Panc1 (cell line): ENCODE results near the gene PRRT4. TPM values are rescaled to one million over a fixed set of nuclear protein-coding genes. Genes with fewer than 3 reads are reported as not detected.
A peak's percentile ranks its signal among the peaks of the same experiment; 100 is the strongest.

Source experiments
- ATAC-seq: fragments of 200-7000 bp; cut with Tn5 transposase; 2 replicates; pipeline ENCODE4 v1.9.1; 2020; ENCODE audit warnings: mild to moderate bottlenecking, moderate library complexity
- BruUV-seq: library from RNA; stranded (reverse); fragments of 400-500 nt; replicated peaks from 2 replicates; lab custom pipeline; 2021; lab: Mats Ljungman, UMichigan
- CTCF ChIA-PET: fragments of 300-600 bp; sonication (Branson Sonifier 250); formaldehyde crosslinking; loops from one replicate; lab custom pipeline; 2022; ENCODE audit warnings: antibody characterized with exemption; lab: Charles Lee
- POLR2A ChIA-PET: fragments of 300-600 bp; sonication (Branson Sonifier 250); formaldehyde crosslinking; loops from one replicate; lab custom pipeline; 2022; ENCODE audit warnings: antibody characterized with exemption; lab: Charles Lee
- DNase-seq: peaks from one replicate; pipeline ENCODE4 v3.0.0-alpha.2; 2010; ENCODE audit warnings: low read depth, low spot score
- H3K27ac ChIP-seq: 2 replicates; pipeline ENCODE4 v1.5.1; 2011; ENCODE audit warnings: mild to moderate bottlenecking, low read length, inconsistent platforms
- H3K27me3 ChIP-seq: fragments of 200-500 bp; sonication (Bioruptor generic); 2 replicates; pipeline ENCODE4 v1.6.0; 2014; ENCODE audit warnings: low read length, inconsistent platforms; ENCODE audit not compliant: control insufficient read depth, insufficient read depth
- H3K36me3 ChIP-seq: fragments of 200-500 bp; sonication (Bioruptor generic); 2 replicates; pipeline ENCODE4 v1.5.1; 2014; ENCODE audit warnings: inconsistent platforms, mild to moderate bottlenecking, low read length, moderate library complexity; ENCODE audit not compliant: control insufficient read depth, insufficient read depth
- H3K4me1 ChIP-seq: 2 replicates; pipeline ENCODE4 v1.5.1; 2011; ENCODE audit warnings: inconsistent platforms, mild to moderate bottlenecking, low read length, moderate library complexity; ENCODE audit not compliant: control insufficient read depth, insufficient read depth
- H3K4me3 ChIP-seq, 2 experiments: 2 replicates each; pipeline ENCODE4 v1.5.1; 2011 to 2012; ENCODE audit warnings: low read depth in 2 of 2, low read length in 2 of 2, mild to moderate bottlenecking in 2 of 2, inconsistent platforms in 1 of 2, moderate library complexity in 1 of 2
- H3K9me3 ChIP-seq: fragments of 200-500 bp; sonication (Bioruptor generic); 2 replicates; pipeline ENCODE4 v1.5.1; 2014; ENCODE audit warnings: low read depth, mild to moderate bottlenecking, inconsistent platforms, low read length, moderate library complexity; ENCODE audit not compliant: control insufficient read depth, insufficient read depth
- POLR2AphosphoS5 ChIP-seq: IDR thresholded peaks from 2 replicates; pipeline ENCODE4 v1.6.1; 2012; ENCODE audit warnings: mild to moderate bottlenecking, low read depth, low read length, moderate library complexity
- SIN3A ChIP-seq: IDR thresholded peaks from 2 replicates; pipeline ENCODE4 v1.6.1; 2012; ENCODE audit warnings: low read depth, mild to moderate bottlenecking, low read length, moderate library complexity, borderline replicate concordance; ENCODE audit not compliant: insufficient read depth
- TCF7L2 ChIP-seq: IDR thresholded peaks from 2 replicates; pipeline ENCODE4 v1.6.1; 2011; ENCODE audit warnings: mild to moderate bottlenecking, low read depth, low read length, inconsistent platforms
- in situ Hi-C: cut with HindIII; loops from 2 replicates; pipeline ENCODE4 v1.10.0; 2016; ENCODE audit warnings: low sequenced_read_pairs, low pct_unique_long_range_greater_than_20kb
- intact Hi-C: fragments of 100-400 bp; cut with micrococcal nuclease; formaldehyde crosslinking; loops from one replicate; pipeline ENCODE4 v1.10.0; 2022; ENCODE audit not compliant: unreplicated experiment
- total RNA-seq: library from RNA; stranded (reverse); gene quantifications from one replicate; pipeline ENCODE4 v1.2.1, GENCODE V29; 2021; ENCODE audit not compliant: unreplicated experiment
- TF ChIP-seq, protein P1 (sequence below): fragments of 450-650 bp; IDR thresholded peaks from 2 replicates; pipeline ENCODE4 v1.5.1; 2017; ENCODE audit warnings: mild to moderate bottlenecking
- TF ChIP-seq, protein P2 (sequence below), 2 experiments: IDR thresholded peaks; 2 replicates each; pipeline ENCODE4 v1.6.1; 2011 to 2012; ENCODE audit warnings: low read depth in 2 of 2, control low read depth in 1 of 2, low read length in 1 of 2, mild to moderate bottlenecking in 1 of 2, moderate library complexity in 1 of 2; ENCODE audit not compliant: insufficient read depth in 1 of 2

PRRT4 gene
- total RNA-seq, 1 experiment from 2014 or later = 0.77 TPM

DNA sequence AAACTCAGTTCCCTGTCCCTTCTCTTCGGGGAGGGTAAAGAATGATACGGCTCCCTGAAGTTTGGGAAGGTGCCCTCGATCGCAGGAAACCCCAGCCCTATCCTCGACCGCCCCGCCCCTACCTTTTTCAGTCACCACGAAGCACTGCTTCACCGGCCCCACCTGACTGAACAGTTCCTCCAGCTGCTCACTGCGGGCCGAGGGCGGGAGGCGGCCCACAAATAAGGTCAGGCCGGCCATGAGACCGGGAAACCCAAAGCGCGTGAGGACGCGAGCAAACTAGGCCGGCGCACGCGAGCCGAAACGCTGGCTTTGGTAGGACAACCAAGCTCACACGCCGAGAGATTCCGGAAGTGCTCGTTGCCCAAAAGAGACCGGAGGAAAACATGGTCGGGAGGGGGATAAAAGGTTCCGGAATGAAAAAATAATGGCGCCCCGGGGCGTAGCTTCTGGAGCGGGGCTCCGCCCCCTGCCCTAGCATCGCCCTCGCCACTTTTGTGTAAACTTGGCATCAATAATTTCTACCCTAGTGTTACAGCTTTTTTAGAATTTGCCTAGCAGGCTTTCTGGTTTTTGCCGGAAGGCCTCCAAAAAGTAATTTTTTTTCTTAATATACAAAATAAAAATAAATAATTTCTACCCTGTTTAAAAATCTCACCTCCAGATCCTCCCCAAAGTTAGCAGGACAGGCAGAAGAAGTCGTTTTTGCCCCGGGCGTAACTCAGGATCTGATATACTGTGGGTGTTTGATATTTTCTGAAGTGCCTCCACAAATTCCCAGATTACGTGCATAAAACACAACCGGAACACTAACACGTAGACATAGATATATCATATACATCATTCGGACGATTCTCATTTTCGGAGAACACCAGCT lies 17.7 kb downstream of the PRRT4 start, which contains the start of gene RBM28:
TSS of gene RBM28 (minus strand) at position 355 of the 877 bp plus-strand sequence. CDS start at position 240, 115 bp downstream.
- in situ Hi-C loops (no loop called here), intact Hi-C loops (no loop called here)
- Histone ChIP-seq H3K27ac (peak within 1 kb of the TSS; percentile 93), H3K9me3 (no peaks in the 10 kb centered on the region), H3K4me3 (peak within 1 kb of the TSS; percentile 88 to 95), H3K36me3 (peaks cover 12% of the 10 kb centered on the region), H3K27me3 (no peaks in the 10 kb centered on the region), H3K4me1 (peaks cover 3% of the 10 kb centered on the region)
- DNase-seq (peak; percentile 85), ATAC-seq (peak; percentile 95)
- CTCF ChIA-PET = interaction anchor here (0.5 to 1.0 kb wide), 3 partner anchors 34 to 83 kb away, joined by 3 to 5 read pairs (median 3); no protein-coding TSS in a partner anchor
- TF ChIP-seq, protein P1, sequence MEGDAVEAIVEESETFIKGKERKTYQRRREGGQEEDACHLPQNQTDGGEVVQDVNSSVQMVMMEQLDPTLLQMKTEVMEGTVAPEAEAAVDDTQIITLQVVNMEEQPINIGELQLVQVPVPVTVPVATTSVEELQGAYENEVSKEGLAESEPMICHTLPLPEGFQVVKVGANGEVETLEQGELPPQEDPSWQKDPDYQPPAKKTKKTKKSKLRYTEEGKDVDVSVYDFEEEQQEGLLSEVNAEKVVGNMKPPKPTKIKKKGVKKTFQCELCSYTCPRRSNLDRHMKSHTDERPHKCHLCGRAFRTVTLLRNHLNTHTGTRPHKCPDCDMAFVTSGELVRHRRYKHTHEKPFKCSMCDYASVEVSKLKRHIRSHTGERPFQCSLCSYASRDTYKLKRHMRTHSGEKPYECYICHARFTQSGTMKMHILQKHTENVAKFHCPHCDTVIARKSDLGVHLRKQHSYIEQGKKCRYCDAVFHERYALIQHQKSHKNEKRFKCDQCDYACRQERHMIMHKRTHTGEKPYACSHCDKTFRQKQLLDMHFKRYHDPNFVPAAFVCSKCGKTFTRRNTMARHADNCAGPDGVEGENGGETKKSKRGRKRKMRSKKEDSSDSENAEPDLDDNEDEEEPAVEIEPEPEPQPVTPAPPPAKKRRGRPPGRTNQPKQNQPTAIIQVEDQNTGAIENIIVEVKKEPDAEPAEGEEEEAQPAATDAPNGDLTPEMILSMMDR = no peak
- TF ChIP-seq, protein P2, sequence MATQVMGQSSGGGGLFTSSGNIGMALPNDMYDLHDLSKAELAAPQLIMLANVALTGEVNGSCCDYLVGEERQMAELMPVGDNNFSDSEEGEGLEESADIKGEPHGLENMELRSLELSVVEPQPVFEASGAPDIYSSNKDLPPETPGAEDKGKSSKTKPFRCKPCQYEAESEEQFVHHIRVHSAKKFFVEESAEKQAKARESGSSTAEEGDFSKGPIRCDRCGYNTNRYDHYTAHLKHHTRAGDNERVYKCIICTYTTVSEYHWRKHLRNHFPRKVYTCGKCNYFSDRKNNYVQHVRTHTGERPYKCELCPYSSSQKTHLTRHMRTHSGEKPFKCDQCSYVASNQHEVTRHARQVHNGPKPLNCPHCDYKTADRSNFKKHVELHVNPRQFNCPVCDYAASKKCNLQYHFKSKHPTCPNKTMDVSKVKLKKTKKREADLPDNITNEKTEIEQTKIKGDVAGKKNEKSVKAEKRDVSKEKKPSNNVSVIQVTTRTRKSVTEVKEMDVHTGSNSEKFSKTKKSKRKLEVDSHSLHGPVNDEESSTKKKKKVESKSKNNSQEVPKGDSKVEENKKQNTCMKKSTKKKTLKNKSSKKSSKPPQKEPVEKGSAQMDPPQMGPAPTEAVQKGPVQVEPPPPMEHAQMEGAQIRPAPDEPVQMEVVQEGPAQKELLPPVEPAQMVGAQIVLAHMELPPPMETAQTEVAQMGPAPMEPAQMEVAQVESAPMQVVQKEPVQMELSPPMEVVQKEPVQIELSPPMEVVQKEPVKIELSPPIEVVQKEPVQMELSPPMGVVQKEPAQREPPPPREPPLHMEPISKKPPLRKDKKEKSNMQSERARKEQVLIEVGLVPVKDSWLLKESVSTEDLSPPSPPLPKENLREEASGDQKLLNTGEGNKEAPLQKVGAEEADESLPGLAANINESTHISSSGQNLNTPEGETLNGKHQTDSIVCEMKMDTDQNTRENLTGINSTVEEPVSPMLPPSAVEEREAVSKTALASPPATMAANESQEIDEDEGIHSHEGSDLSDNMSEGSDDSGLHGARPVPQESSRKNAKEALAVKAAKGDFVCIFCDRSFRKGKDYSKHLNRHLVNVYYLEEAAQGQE (IDR thresholded peaks at IDR 0.05; ENCODE audit: insufficient read depth in 1 of 2, low read depth in 2 of 2, low read length in 1 of 2) = no peak
- peak; percentile 39; the same call in 1 of the 2 replicates for TF ChIP-seq TCF7L2
- peak; percentile 97 for TF ChIP-seq POLR2AphosphoS5
- peak; percentile 92; the same call in 1 of the 2 replicates for TF ChIP-seq SIN3A
- POLR2A ChIA-PET = no interaction called here
- BruUV-seq = no TSS peak

DNA sequence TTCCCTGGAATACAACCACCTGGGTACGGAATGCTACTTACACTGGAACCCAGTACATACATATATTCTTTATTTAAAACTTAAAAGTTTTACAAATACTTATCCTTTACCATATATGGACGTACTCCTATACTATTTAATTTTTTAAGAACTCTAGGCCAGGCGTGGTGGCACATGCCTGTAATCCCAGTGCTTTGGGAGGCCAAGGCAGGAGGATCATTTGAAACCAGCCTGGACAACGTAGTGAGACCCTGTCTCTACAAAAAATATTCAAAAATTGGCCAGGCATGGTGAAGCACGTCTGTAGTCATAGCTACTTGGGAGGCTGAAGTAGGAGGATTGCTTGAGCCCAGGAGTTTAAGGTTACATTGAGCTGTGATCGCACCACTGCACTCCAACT lies 19.8 kb downstream of the PRRT4 start:
- ATAC-seq (no peak), DNase-seq (no peak)
- intact Hi-C loops (no loop called here), in situ Hi-C loops (no loop called here)
- Histone ChIP-seq H3K27me3 (no peaks in the 10 kb centered on the region), H3K4me1 (peaks cover 3% of the 10 kb centered on the region), H3K9me3 (no peaks in the 10 kb centered on the region), H3K4me3 (no peak overlapping the region), H3K27ac (no peak overlapping the region), H3K36me3 (peaks cover 23% of the 10 kb centered on the region)
- no TSS peak for BruUV-seq
- TF ChIP-seq POLR2AphosphoS5 (no peak), SIN3A (no peak), TCF7L2 (no peak)
- TF ChIP-seq, protein P1 = no peak
- TF ChIP-seq, protein P2 (IDR thresholded peaks at IDR 0.05; ENCODE audit: insufficient read depth in 1 of 2, low read depth in 2 of 2, low read length in 1 of 2) = no peak
- ChIA-PET POLR2A (no interaction called here), CTCF (no interaction called here)
